ENCODE results near the gene ADAM10. TPM values are rescaled to one million over a fixed set of nuclear protein-coding genes. Genes with fewer than 3 reads are reported as not detected.

Gene ADAM10
- total RNA-seq, 1 donor from 2014 or later: 190 TPM

DNA sequence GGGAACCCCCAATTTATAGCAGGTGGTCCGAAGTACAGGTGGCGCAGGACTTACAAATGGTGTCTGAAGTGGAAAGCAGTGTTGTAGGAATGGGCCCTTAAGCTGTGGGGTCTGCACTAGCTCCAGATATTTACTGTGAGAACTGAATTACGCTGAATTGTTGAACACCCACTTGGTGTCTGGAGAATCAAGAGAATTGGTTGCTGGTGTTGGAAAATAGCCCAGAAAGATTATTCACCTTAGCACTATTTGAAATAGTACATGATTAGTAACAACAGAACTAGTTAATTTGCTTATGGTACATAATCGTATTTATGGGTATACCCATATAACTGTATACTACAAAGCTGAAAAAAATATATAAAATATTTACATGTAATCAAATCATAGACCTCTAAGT is 64.8 kb downstream of the ADAM10 start:
- Mint-ChIP-seq H3K36me3 (peaks cover 3% of the 10 kb centered on the region), H3K4me1 (peaks cover 1% of the 10 kb centered on the region), H3K9me3 (peaks cover 5% of the 10 kb centered on the region), H3K27ac (no peak overlapping the region), H3K4me3 (no peak overlapping the region), H3K27me3 (ENCODE audit: low read depth) (no peaks in the 10 kb centered on the region)
- DNase-seq (ENCODE audit: low spot score in 2 of 2, unreplicated experiment in 2 of 2): no peak
- TF ChIP-seq CTCF (IDR thresholded peaks at IDR 0.05; ENCODE audit: unreplicated experiment): no peak

DNA sequence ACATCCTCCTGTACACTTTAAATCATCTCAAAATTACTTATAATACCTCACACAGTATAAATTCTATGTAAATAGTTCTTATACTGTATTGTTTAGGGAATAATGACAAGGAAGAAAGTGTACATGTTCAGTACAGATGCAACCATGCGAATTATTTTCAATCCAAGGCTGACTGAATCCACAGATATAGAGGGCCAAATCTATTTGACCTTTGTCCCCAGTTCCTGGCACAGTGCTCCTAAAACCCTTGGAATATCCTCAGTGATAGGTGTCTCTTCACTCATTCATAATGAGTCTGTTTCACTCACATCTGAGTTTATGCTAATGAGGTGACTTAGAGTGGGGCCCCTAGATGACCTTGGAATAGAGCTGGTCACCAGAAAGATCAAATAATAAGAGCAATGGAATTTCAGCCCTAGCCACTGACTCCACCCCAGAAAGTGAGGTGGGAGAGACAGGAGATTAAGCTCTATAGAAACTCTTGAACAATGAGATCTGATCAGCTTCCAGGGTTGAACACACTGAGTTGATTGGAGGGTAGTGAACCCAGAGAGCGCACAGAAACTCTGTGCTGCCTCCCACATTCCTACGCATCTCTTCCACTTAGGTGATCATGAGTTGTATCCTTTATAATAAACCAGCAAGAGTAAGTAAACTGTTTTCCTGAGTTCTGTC is 65.3 kb downstream of the ADAM10 start:
- no peaks in the 10 kb centered on the region for H3K27me3 Mint-ChIP-seq (ENCODE audit: low read depth)
- peaks cover 5% of the 10 kb centered on the region for H3K9me3 Mint-ChIP-seq
- H3K4me3 Mint-ChIP-seq: no peak overlapping the region
- TF ChIP-seq CTCF (IDR thresholded peaks at IDR 0.05; ENCODE audit: unreplicated experiment): no peak
- DNase-seq (ENCODE audit: low spot score in 2 of 2, unreplicated experiment in 2 of 2): no peak
- peaks cover 3% of the 10 kb centered on the region for H3K36me3 Mint-ChIP-seq
- no peaks in the 10 kb centered on the region for H3K4me1 Mint-ChIP-seq
- H3K27ac Mint-ChIP-seq: no peak overlapping the region

- DNase-seq (ENCODE audit: low spot score in 2 of 2, unreplicated experiment in 2 of 2): no peak
- H3K4me1 Mint-ChIP-seq: no peaks in the 10 kb centered on the region
- TF ChIP-seq CTCF (IDR thresholded peaks at IDR 0.05; ENCODE audit: unreplicated experiment): no peak
- no peak overlapping the region for H3K4me3 Mint-ChIP-seq
- H3K27me3 Mint-ChIP-seq (ENCODE audit: low read depth): no peaks in the 10 kb centered on the region
- no peaks in the 10 kb centered on the region for H3K9me3 Mint-ChIP-seq
- peaks cover 3% of the 10 kb centered on the region for H3K36me3 Mint-ChIP-seq
- H3K27ac Mint-ChIP-seq: no peak overlapping the region
Measured at GRCh38 chr15:58682234-58682633, 67.3 kb downstream of the ADAM10 start.

DNA sequence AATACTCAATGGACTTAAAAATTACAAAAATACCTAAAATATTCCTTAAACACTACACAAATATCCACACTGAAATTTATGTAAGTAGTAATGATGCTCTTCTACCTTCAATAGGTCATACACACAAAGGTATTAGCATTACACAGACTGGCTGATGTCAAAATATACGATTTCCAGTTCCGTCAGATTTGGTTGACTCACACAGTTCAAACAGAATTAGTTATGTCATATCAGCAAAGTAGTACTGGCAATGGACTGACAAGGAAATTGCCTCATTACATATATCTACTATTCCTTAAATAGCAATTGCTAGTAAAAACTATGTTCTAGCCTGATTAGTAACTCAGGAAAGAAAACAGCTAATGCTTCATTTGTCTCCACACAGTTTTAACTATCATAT is 70.8 kb downstream of the ADAM10 start:
- Mint-ChIP-seq H3K27ac (no peak overlapping the region), H3K4me3 (no peak overlapping the region), H3K27me3 (ENCODE audit: low read depth) (no peaks in the 10 kb centered on the region), H3K36me3 (peaks cover 3% of the 10 kb centered on the region), H3K4me1 (no peaks in the 10 kb centered on the region), H3K9me3 (no peaks in the 10 kb centered on the region)
- DNase-seq (ENCODE audit: low spot score in 2 of 2, unreplicated experiment in 2 of 2): no peak
- TF ChIP-seq CTCF (IDR thresholded peaks at IDR 0.05; ENCODE audit: unreplicated experiment): no peak

DNA sequence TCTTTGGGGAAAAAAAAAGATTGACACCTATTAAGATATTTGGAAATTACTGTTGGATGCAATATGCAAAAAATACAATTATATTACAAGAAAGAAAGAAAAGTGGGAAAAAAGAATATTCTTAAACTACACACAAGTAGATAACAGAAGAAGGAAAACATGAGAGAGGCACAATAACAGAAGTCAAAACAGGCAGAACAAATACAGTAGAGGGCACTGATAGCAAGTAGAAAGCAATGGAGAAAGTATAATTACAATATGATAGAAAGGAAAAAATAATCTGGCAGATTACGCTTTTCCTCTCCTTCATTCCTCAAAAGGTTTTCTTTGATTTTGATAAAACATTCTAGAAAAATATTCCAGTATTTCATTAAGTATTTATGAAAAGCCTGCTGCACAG is 72.1 kb downstream of the ADAM10 start:
- TF ChIP-seq CTCF (IDR thresholded peaks at IDR 0.05; ENCODE audit: unreplicated experiment): no peak
- H3K9me3 Mint-ChIP-seq: no peaks in the 10 kb centered on the region

DNA sequence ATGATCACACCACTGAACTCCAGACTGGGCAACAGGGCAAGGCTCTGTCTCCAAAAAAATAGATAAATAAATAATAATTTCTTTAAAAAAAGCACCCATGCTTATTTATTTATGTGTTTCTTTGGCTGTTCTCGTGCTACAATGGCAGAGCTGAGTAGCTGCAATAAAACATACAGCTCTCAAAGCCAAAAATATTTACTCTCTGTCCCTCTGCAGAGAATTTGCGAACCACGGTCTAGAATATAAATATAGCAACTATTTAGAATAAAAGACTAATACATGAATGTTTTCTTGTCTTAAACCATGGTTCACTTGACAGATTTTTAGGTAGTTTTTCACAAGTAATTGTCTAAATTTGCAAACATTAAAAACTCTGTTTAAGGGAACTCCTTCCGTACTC is 72.7 kb downstream of the ADAM10 start:
- H3K27ac Mint-ChIP-seq: no peak overlapping the region
- H3K27me3 Mint-ChIP-seq (ENCODE audit: low read depth): no peaks in the 10 kb centered on the region
- DNase-seq (ENCODE audit: low spot score in 2 of 2, unreplicated experiment in 2 of 2): no peak
- no peaks in the 10 kb centered on the region for H3K4me1 Mint-ChIP-seq
- H3K36me3 Mint-ChIP-seq: peaks cover 6% of the 10 kb centered on the region
- H3K9me3 Mint-ChIP-seq: no peaks in the 10 kb centered on the region
- H3K4me3 Mint-ChIP-seq: no peak overlapping the region
- TF ChIP-seq CTCF (IDR thresholded peaks at IDR 0.05; ENCODE audit: unreplicated experiment): no peak

More for the DNA sequence above, 72.1 kb downstream of the ADAM10 start:
- Mint-ChIP-seq H3K27me3 (ENCODE audit: low read depth) (no peaks in the 10 kb centered on the region), H3K4me1 (no peaks in the 10 kb centered on the region), H3K36me3 (peaks cover 3% of the 10 kb centered on the region), H3K4me3 (no peak overlapping the region), H3K27ac (no peak overlapping the region)
- no peak for DNase-seq (ENCODE audit: low spot score in 2 of 2, unreplicated experiment in 2 of 2)
